Inferior parietal cortex (tissue), 1 donor: ENCODE data around the gene EGLN3.

Experiments
- DNase-seq: peaks from one replicate; pipeline ENCODE4 v3.0.0-alpha.2; 2016; ENCODE audit errors: extremely low spot score

EGLN3 gene

DNA sequence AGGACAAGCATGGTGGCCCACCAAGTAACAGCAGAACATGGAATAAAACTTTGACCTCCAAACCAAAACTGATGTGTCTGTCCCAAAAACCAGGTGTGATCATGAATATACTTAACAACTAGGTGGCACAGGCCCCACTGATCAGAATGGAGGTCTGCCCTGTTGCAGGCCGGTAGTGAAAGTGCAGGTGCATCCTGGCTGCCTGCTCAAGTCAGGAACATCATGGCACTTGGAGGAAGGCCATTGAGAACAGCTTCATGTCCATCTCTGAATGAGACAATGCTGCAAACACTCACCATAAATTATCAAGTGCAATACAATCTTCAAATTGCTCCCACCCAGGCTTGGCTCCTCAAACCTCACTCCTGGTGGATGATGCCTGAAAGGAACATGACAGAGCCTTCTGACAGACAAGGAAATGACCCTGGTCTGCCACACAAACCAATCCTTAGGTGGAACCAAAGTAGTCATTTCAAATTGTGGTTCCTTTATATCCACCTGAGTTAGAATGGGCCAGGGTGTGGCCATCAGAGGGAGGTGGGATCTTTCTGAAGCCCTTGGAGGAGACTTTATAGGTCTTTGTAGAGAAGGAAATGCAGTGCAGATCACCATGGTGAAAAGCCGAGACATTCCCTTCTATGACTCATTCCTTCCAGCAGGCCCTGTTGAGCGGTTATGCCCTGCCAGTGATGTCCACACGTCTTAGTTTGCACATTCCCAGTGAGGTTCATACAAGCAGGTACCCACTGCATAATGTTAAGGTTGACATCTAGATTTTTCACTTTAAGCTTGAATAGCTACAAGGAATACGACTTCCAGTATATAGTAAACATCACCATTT lies 36.0 kb downstream of the EGLN3 start:
- no peak for DNase-seq

DNA sequence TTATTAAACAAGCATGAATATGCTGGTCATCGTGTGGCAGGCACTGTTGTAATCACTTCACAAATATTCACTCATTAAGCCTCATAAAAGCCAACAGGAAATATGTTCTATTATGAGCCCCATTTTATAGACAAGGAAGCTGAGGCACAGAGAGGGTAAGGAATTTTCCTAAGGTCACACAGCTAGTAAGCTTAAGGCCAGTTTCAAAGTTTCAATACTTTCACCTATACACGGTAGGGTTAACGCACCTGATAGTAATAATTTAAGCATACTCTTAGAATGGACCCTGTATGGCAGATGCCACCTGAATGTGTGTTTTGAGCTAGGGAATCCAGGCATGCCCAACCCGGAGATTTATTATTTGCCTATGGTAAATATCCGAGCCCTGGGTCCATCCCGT lies 39.8 kb downstream of the EGLN3 start:
- DNase-seq, result no peak

DNA sequence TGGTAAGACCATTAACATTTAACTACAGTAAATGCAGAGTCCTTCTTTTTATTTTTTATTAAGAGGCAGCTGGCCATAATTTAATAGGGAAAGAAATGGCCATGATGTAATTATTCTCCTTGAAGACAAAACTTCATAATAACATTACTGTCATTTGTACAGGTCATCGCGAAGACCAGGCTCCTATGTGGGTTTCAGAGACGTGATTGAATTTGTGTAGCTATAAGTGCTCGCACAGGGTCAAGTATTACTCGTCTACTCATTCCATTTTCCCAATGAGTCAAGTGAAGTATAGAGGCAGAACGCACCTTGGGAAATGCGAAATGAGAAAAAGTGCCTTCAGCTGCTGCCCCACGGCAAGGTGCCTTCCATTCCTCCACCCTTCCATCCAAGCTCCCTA lies 40.4 kb downstream of the EGLN3 start:
- DNase-seq, result no peak

- no peak for DNase-seq
Observed at GRCh38 chr14:33909380-33910084, 41.3 kb downstream of the EGLN3 start.

DNA sequence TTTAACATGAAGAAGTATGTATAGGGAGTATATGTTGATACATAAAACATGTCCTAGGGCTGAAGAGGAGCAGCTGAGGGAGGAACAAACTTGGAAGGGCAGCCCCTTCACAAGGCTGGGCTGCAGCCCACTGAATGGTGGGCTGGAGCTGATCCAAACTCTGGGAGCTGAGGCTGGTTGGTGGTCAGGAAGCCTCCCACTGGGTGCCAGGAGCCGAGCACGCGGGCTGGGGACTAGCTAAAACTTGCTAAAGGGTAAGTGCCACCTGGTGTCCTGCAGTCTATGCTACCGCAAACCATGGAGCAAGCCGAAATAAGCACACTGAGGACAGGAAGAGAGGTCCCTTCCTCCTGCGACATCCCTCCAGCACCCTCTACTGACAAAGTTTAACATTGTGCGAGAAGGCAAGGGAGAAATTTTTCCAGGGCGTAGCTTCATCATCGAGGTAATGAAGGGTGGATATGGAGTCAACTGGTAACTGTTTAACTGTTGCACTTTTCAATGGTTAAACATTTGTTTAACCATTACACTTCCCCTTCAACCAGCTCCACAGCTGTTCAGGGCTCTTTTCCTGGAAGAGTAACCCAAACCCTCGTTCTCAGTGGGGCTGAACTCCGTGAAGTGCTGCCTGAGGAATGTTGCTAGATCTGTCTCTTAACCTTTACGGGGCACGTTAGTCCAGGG lies 42.2 kb downstream of the EGLN3 start:
- no peak for DNase-seq

GRCh38 chr14:33906968-33907367 lies 43.9 kb downstream of the EGLN3 start:
- DNase-seq, result no peak

GRCh38 chr14:33904609-33905008 lies 46.3 kb downstream of the EGLN3 start:
- DNase-seq, result no peak

GRCh38 chr14:33903369-33903768 lies 47.5 kb downstream of the EGLN3 start:
- DNase-seq, result no peak

DNA sequence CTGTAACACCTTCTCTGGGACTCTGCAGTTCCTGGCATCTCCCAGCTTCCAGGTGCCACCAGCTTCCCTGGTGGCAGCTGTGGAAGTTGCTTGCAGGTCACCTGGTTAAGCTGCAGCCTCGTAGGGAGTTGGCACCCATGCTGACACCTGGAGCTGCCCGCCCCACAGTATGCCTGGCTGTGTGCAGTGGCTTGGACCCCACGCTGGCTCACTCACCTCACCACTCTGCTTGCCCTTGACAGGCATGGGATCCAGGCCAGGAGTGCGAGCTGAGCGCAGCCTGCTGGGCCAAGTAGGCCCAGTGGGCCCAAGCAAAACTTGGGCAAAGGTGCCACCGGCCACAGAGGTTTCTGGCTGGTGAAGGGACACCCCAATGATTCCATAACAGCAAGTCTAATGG lies 48.5 kb downstream of the EGLN3 start:
- no peak for DNase-seq

DNA sequence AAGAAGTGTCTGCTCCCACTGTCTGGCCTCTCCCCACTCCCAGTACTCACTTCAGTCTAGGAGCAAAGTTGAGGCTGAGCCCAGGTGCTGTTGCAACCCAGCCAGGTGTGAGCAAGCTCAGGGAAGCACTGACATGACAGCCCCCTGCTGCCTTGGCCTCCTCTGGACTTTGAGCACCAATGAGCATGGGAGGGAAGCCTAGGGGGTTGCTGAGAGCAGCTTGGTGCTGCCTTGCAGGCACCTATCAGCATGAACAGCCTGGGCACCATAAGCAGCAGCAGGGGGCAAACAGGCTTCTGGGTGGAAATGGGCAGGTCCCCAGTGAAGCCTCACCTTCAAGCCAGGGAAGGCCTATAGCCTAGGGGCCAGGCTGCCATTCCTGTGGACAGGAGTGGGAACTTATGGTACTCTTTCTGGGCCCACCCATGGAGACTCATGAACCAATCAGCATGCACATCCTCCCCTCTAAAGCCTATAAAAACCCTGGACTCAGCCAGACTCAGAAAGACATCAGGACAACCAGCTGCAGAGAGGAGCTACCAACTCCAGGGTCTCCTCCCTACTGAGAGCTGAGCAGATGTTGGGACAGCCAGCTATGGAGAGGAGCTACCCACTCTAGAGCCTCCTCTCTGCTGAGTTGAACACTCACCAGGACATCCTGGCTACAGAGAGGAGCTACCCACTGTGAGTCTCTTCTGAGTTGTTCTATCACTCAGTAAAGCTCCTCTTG lies 49.3 kb downstream of the EGLN3 start:
- no peak for DNase-seq

GRCh38 chr14:33900706-33901105 lies 50.2 kb downstream of the EGLN3 start:
- no peak for DNase-seq

DNA sequence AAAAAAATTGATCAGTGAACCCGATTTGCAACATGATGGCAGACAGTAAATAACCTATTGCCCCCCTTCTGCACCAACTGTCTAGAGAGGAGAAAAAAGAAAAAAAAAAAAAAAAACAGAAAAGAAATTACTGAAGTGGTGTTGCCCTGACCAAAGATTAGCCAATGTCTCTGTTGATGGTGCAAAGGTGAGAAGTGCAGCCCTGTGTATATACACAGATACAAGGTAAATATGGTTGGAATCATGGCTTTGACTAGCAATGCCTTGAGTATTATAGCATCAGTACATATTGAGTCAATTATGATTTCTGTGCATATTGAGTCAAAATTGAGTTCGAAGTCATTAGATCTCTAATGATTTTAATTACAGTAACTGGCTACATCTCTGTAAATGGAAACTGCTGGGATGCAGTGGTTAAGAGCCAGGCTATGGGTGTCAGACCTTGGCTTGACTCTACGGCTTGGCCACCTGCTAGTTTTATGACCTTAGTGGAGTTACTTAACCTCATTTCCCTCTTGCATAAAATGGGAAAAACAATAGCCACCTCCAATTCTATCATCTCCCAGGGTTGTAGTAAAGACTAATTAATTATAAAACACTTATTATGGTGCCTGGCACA lies 51.0 kb downstream of the EGLN3 start:
- no peak for DNase-seq

GRCh38 chr14:33897878-33898535 lies 52.9 kb downstream of the EGLN3 start:
- no peak for DNase-seq

- DNase-seq, result no peak
Observed at GRCh38 chr14:33897382-33897781, 53.5 kb downstream of the EGLN3 start.

- no peak for DNase-seq
Observed at GRCh38 chr14:33894339-33894738, 56.5 kb downstream of the EGLN3 start.

DNA sequence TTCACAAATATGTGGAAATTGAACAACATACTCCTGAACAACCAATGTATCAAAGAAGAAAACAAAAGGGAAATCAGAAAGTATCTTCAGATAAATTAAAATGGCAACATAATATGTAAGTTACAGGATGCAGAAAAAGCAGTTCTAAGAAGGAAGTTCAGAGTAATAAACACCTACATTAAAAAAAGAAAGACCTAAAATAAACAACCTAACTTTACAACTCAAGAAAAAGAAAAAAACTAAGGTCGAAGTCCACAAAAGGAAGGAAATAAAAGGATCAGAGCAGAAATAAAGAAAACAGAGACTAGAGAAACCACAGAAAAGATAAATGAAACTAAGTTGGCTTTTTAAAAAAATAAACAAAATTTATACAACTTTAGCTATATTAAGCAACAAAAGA lies 59.2 kb downstream of the EGLN3 start:
- no peak for DNase-seq

DNA sequence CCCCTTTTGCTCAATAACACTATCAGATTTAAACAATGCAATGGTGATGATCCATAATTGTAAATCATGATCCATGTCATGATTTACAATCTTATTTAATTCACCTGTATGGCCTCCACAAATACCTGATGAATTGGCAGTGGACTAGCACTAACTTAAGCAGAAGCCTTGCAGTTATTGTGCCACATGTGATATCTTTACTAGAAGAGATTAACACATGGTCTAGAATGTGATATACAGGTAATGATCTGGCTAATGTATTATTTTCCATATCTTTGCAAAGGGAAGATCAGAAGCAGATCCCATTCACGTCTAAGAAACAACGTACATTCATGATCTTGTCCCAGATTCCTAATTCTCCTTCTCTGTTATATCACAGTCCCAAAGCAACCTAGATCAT lies 66.0 kb downstream of the EGLN3 start:
- DNase-seq, result no peak

GRCh38 chr14:33880330-33880729 lies 70.5 kb downstream of the EGLN3 start:
- DNase-seq, result no peak

GRCh38 chr14:33879684-33880286 lies 71.1 kb downstream of the EGLN3 start:
- no peak for DNase-seq

GRCh38 chr14:33876274-33876673 lies 74.6 kb downstream of the EGLN3 start:
- DNase-seq, result no peak
